Stimulated activated CD8-positive, alpha-beta memory T cell treated with anti-CD3 and anti-CD28 coated beads, Interleukin-7, amount 100 ng/mL, for 24 hours (primary cell): ENCODE measurements around the gene KBTBD13.

ENCODE experiments used
- DNase-seq: peaks from one replicate; pipeline ENCODE4 v3.0.0-alpha.2; 2020; ENCODE audit warnings: low read depth

The KBTBD13 gene

GRCh38 chr15:65051266-65051665 is 25.3 kb upstream of the KBTBD13 start:
- no peak for DNase-seq

GRCh38 chr15:65052956-65053355 is 23.6 kb upstream of the KBTBD13 start:
- no peak for DNase-seq

- peak; percentile 20 for DNase-seq
Measured at GRCh38 chr15:65054333-65055200, 22.0 kb upstream of the KBTBD13 start.

GRCh38 chr15:65055201-65055870 is 21.2 kb upstream of the KBTBD13 start:
- DNase-seq: no peak

- DNase-seq: no peak
Measured at GRCh38 chr15:65056106-65056505, 20.4 kb upstream of the KBTBD13 start.

GRCh38 chr15:65056868-65057548 is 19.5 kb upstream of the KBTBD13 start:
- DNase-seq: no peak

GRCh38 chr15:65057549-65057940 is 19.0 kb upstream of the KBTBD13 start:
- DNase-seq: no peak

GRCh38 chr15:65058394-65059368 is 17.9 kb upstream of the KBTBD13 start:
- no peak for DNase-seq

GRCh38 chr15:65059369-65059750 is 17.2 kb upstream of the KBTBD13 start:
- DNase-seq: no peak

GRCh38 chr15:65059931-65060596 is 16.5 kb upstream of the KBTBD13 start:
- no peak for DNase-seq

- DNase-seq: no peak
Measured at GRCh38 chr15:65060641-65061397, 15.7 kb upstream of the KBTBD13 start.

- no peak for DNase-seq
Measured at GRCh38 chr15:65062061-65062460, 14.5 kb upstream of the KBTBD13 start.

- DNase-seq: no peak
Measured at GRCh38 chr15:65062726-65063125, 13.8 kb upstream of the KBTBD13 start.

GRCh38 chr15:65066001-65066634 is 10.4 kb upstream of the KBTBD13 start:
- DNase-seq: no peak

GRCh38 chr15:65066635-65067316 is 9.8 kb upstream of the KBTBD13 start:
- DNase-seq: no peak

GRCh38 chr15:65067317-65067644 is 9.3 kb upstream of the KBTBD13 start:
- DNase-seq: no peak

- DNase-seq: no peak
Measured at GRCh38 chr15:65067645-65068402, 8.7 kb upstream of the KBTBD13 start, which contains the start of gene RASL12. RASL12 (minus strand) TSS chr15:65067991; CDS start chr15:65067835, 156 bp downstream.

- DNase-seq: no peak
Measured at GRCh38 chr15:65068403-65068788, 8.2 kb upstream of the KBTBD13 start.

GRCh38 chr15:65069179-65069578 is 7.4 kb upstream of the KBTBD13 start:
- DNase-seq: no peak
